Kidney epithelial cell (primary cell): ENCODE measurements around the gene CES2. TPM values are rescaled to one million over a fixed set of nuclear protein-coding genes. Genes with fewer than 3 reads are reported as not detected.

Source experiments
- DNase-seq: peaks from one replicate; pipeline ENCODE4 v3.0.0-alpha.2; 2010; ENCODE audit warnings: low read depth
- H3K27me3 ChIP-seq: 2 replicates; pipeline ENCODE4 v1.6.0; 2011; ENCODE audit warnings: low read length; ENCODE audit not compliant: control insufficient read depth, insufficient read depth
- H3K36me3 ChIP-seq: 2 replicates; pipeline ENCODE4 v1.5.1; 2011; ENCODE audit warnings: low read length; ENCODE audit not compliant: control insufficient read depth, insufficient read depth
- H3K4me3 ChIP-seq: 2 replicates; pipeline ENCODE4 v1.5.1; 2011; ENCODE audit warnings: low read depth, mild to moderate bottlenecking, control low read depth, low read length
- total RNA-seq: library from RNA; depleted of rRNA; stranded (reverse); fragments of >200 nt; gene quantifications from 2 replicates; pipeline ENCODE4 v1.2.3, GENCODE V29; 2015
- TF ChIP-seq, protein P1 (sequence below): IDR thresholded peaks from 2 replicates; pipeline ENCODE4 v1.5.1; 2011; ENCODE audit warnings: mild to moderate bottlenecking, moderate library complexity, low read length, control low read depth, inconsistent platforms; ENCODE audit not compliant: insufficient read depth, poor library complexity, severe bottlenecking

CES2 gene
- total RNA-seq, 1 donor from 2014 or later: 48.0 TPM

DNA sequence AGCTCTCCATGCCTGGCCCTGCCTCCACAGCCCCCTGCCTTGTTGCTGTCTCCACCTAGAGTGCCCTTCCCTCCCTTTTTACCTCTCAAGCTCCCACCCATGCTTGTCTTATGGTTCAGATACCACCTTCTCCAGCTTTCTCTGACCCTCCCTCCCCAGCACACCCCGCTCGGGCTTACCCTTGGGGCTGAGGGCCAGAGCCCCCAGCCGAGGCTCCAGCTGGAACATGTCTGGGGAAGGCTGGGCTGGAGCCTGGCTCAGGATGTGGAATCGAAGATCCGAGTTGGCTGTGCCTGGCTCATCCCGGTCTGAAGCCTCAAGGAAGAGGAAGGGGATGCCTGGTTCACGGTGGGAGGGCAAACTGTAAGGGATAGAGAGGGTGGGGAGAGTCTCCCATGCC is 20.3 kb upstream of the CES2 start:
- H3K36me3 ChIP-seq: no peaks in the 10 kb centered on the region
- DNase-seq: no peak
- H3K4me3 ChIP-seq: no peak overlapping the region
- TF ChIP-seq, protein P1, sequence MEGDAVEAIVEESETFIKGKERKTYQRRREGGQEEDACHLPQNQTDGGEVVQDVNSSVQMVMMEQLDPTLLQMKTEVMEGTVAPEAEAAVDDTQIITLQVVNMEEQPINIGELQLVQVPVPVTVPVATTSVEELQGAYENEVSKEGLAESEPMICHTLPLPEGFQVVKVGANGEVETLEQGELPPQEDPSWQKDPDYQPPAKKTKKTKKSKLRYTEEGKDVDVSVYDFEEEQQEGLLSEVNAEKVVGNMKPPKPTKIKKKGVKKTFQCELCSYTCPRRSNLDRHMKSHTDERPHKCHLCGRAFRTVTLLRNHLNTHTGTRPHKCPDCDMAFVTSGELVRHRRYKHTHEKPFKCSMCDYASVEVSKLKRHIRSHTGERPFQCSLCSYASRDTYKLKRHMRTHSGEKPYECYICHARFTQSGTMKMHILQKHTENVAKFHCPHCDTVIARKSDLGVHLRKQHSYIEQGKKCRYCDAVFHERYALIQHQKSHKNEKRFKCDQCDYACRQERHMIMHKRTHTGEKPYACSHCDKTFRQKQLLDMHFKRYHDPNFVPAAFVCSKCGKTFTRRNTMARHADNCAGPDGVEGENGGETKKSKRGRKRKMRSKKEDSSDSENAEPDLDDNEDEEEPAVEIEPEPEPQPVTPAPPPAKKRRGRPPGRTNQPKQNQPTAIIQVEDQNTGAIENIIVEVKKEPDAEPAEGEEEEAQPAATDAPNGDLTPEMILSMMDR: no peak
- no peaks in the 10 kb centered on the region for H3K27me3 ChIP-seq

DNA sequence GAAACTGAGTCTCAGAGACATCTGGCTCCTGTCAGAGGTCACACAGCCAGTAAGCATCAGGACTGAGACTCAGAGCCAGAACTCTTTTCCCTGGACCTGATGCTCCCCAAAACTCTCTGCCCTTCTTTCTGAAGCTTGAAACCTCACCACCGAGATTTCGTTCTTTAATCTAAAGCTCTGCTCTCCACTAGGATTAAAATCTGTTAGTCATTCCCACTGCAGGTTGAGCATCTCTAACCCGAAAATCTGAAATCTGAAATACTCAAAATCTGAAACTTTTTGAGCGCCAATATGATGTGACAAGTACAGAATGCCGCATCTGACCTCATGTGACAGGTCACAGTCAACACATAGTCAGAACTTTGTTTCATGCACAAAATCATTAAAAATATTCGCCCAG is 18.8 kb upstream of the CES2 start:
- Histone ChIP-seq H3K27me3 (no peaks in the 10 kb centered on the region), H3K4me3 (no peak overlapping the region), H3K36me3 (no peaks in the 10 kb centered on the region)
- TF ChIP-seq, protein P1: no peak
- DNase-seq: no peak

DNA sequence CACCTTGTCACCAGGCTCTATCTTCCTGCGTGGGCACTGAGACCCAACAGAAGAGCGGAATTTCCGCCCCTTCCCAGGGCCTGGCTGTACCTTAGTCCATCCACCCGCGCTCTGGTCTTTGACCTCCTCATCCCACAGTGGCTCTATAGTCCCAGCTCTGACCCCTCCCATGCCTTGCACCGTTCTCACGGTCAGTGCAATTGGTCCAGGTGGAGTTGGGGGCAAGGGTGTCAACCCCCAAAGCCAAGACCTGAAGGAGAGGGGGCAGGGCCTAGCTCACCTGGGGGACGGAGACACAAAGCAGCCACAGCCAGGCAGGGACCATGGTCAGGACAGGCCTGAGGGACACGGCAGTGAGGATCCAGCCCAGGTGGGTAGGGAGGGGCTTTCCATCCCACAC is 17.6 kb upstream of the CES2 start:
- DNase-seq: no peak
- H3K36me3 ChIP-seq: no peaks in the 10 kb centered on the region
- H3K27me3 ChIP-seq: no peaks in the 10 kb centered on the region
- no peak overlapping the region for H3K4me3 ChIP-seq
- TF ChIP-seq, protein P1: no peak

DNA sequence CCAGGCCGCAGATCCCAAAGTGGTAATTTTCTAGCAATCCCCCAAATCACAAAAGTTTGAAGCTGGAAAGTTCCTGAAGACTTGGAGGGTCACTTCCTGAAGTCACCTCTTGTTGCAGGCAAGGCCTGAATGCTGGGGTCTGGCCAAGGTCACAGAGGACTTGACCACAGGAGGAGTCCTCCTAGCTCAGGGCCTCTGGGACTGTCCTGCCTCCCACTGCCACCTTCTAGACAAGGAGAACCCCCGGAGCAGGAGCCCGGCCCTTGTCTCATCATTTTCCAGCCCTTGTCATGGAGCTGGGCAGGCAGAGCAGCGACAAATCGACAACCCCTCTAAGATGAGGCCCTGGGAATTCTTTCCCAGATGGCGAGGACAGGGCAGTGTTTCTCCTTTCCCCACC is 17.0 kb upstream of the CES2 start:
- DNase-seq: no peak
- TF ChIP-seq, protein P1: no peak
- H3K36me3 ChIP-seq: no peaks in the 10 kb centered on the region
- H3K4me3 ChIP-seq: no peak overlapping the region
- no peaks in the 10 kb centered on the region for H3K27me3 ChIP-seq

DNA sequence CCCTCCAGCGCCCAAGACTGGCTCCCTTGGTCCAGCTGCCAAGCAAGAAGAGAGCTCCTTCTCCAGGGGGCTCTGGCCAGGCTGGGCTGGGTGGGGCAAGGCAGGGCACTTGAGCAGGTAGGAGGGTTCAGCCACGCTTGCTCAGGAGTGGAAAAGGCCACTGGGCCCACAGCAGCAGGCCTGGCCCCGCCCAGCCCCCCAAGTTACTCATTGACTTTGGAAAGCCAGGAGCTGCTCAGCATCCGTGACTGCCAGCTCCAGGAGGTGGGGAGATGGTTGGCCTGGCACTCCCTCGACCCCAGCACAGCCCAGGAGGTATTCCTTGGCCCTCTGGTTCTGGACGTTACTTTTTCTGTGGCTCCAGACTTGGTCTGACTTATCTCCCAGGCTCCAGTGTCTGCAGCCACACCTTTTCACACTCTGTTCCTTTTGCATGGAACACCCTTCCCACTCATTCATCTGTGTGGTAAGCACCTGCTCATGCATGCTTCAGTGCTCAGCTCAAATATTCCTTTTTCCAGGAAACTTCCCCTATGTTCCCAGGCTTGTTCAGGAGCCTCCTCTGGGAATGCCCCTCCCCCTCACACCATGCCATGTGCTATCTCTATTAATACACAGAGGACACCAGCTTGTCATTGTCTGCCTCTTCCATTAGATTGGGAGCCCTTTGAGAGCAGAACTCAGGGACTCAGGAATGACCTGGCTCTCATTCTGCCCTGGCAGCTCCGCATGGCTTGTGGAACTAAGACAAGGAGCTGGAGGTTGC is 16.3 kb upstream of the CES2 start, which contains the start of gene CDH16:
TSS of gene CDH16 (minus strand) at position 83 of the 766 bp plus-strand sequence. CDS start 820 bp downstream, outside the sequence.
- peak; percentile 68 for DNase-seq
- H3K36me3 ChIP-seq: no peaks in the 10 kb centered on the region
- TF ChIP-seq, protein P1: no peak
- H3K27me3 ChIP-seq: no peaks in the 10 kb centered on the region
- no peak within 1 kb of the TSS for H3K4me3 ChIP-seq
